ENCODE measurements around the gene SLC5A10.

The SLC5A10 gene

GRCh38 chr17:19002805-19003542 lies 51.0 kb downstream of the SLC5A10 start:
- DNase-seq (ENCODE audit: low read depth in 2 of 2) = no peak

DNA sequence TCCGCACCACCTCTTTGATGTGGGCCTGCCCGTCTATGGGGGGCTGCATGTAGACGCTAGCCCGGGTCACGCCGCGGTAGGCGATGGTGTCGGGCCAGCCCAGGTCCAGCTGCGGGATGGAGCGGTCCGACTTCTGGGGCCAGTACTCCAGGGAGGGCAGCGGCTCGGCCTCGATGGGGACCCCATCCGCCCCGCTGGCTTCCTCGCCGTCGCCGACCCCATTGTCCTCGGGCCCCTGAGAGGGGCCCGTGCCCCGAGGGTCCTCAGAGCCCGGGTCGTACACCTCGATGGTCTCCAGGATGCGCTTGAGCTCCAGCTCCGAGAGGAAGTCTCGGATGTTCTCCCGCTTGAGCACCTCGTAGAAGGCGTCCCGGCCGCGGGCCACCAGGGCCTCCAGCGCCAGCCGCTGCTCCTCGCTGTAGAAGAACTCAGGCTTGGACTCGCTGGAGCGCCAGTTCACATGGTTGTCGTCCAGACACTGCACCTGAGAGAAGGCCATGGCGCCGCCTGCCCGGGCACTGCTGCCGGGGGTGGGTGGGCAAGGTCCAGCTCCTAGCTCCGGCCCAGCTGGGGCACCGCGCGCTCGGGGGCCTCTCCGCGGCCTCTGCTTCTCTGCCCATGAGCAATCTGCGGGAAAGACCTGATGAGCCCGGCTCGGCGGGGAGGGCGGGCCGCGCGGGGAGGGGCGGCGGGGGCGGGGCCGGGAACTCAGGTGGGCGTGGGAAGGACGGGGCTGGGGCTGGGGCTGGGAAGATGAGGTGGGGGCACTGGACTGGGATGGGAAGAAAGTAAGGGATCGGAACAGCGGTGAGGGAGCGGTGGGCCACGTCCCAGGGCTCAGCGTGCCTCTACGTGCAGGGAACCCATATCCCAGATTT lies 51.8 kb downstream of the SLC5A10 start:
- DNase-seq (ENCODE audit: low read depth in 2 of 2) = peak; percentile 8 to 23

DNA sequence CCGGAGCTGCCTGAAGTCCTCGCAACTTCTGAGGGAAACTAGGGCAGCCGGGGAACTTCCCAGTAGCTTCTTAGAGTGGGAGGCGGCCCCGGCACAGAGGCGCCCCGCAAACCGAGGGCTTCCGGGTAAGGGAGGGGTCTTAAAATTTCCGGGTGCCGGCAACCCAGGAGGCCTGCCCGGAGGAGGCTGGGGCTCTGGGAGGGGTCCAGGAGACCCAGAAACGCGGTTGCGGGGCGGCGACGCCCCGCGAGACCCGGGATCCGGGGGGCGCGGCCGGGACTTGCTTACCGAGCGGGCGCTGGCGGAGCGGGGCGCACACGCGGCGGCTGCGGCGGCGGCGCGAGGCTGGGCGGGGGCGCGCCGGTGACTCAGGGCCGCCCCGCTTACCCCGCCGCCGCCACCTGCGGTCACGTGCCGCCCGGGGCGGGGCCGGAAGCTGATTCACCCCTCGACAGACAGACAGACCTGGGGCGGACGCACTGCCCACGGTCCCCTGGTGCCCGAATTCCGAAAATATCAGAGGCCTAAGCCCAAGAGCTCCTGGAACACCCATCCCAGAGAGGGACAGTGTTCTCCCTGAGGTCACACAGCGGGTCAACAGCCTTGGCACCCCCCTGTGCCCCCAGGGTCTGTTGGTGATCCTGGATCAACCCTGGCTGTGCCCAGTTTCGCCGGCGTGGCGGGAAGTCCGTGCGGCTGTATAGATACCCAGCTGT lies 52.6 kb downstream of the SLC5A10 start, which contains the start of gene FAM83G:
Gene FAM83G, minus strand, starts transcription at position 344 of the 716 bp plus-strand sequence. CDS start 723 bp downstream, outside the sequence.
- DNase-seq (ENCODE audit: low read depth in 2 of 2) = peak; percentile 82 to 85

DNA sequence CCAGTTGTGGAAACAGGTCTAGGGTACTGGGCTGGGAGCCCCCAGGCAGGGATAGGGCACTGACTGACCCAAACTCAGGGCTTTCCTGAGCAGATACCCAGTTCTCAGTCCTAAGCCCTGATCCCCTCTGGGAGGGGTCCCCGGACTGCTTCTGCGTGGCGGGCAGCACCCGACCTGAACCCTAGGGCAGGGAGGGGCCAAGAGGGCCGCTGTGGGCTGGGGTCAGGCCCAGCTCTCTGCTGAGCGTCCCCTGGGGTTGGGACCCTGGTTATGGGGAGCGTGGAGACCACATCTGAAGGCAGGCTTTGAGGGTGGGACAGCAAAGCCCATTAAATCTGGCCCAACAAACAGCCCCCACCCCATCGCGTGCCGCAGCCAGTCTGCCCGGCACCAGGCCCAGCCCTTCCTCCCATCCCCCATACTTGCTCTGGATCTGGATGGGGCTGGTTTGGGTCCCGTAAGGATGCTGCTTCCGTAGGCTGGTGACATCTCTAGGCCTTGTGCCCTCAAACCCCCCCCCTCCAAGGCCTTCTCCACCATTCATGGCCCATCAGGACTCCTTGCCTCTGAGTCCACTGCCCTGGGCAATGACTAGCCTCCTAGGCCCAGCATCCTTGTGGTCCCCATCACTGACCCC lies 53.3 kb downstream of the SLC5A10 start:
- DNase-seq (ENCODE audit: low read depth in 2 of 2) = no peak

GRCh38 chr17:19005789-19006430 lies 53.9 kb downstream of the SLC5A10 start:
- DNase-seq (ENCODE audit: low read depth in 2 of 2) = no peak

DNA sequence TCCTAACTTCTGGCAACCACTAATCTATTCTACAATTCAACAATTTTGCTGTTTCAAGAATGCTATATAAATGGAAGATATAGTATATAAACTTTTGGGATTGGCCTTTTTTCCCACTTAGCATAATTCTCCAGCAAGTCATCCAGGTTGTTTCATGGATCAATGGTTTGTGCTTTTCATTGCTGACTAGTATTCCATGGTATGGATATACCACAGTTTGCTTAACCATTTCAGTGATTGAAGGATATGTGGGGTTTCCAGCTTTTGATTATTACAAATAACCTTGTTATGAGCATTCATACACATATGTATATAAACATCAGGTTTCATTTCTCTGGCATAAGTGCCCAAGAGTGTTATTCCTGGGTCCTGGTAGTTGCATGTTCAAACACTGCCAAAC lies 54.7 kb downstream of the SLC5A10 start:
- no peak for DNase-seq (ENCODE audit: low read depth in 2 of 2)

DNA sequence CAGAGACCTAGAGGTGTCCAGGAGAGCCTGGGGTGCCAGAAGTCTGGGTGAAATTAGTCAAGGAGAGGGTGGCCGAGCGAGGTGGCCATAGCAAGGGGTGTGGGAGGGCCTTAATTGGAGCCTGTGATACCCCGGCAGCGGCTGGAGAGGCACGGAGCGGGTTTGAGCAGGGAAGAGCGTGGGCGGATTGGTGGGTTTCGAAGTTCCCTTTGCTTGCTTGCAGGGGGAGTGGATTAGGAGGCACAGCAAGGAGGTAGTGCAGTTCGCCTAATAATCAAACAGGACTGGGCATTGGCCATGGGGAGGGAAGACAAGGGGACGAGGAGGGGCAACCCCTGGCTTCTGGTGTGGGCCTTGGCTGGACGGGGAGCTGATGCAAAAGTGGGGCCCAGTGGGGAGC lies 58.0 kb downstream of the SLC5A10 start:
- no peak for DNase-seq (ENCODE audit: low read depth in 2 of 2)

DNA sequence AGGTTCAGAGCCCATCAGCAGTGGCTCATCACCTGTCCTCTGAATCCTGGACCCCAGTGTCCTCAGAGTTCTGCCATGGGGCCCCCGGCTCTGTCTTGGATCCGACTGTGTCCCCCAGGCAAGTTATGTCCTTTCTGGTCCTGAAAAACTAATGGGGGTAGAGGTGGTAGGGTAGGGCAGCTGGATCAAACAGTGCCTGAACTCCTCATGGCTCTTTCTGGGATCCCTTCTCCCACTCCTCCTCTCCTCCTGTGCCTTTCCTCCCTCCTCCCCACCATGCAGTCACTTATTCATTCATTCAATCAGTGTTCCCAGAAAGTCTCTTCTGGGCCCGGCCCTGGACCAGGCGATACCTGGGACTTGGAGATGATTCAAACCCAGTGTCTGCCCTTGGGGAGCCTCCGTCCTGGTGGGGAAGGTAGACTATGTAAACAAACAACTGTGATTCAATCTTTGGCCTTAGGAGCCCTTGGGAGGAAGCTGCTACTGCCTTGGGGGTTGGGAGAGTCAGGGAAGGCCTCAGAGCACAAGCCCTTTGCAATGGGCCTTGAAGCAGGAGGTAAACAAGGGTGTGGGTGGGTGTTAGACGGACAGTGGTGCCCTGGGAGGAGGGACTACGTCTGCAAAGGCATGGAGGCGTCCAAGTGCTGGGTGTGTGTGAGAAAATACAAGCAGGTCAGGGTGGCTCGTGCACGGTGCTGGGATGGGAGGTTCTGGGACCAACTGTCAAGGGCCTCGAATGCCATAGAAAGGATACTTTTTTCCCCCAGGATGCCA lies 59.0 kb downstream of the SLC5A10 start:
- no peak for DNase-seq (ENCODE audit: low read depth in 2 of 2)

- DNase-seq (ENCODE audit: low read depth in 2 of 2) = no peak
Observed at GRCh38 chr17:19011581-19011980, 59.6 kb downstream of the SLC5A10 start.

DNA sequence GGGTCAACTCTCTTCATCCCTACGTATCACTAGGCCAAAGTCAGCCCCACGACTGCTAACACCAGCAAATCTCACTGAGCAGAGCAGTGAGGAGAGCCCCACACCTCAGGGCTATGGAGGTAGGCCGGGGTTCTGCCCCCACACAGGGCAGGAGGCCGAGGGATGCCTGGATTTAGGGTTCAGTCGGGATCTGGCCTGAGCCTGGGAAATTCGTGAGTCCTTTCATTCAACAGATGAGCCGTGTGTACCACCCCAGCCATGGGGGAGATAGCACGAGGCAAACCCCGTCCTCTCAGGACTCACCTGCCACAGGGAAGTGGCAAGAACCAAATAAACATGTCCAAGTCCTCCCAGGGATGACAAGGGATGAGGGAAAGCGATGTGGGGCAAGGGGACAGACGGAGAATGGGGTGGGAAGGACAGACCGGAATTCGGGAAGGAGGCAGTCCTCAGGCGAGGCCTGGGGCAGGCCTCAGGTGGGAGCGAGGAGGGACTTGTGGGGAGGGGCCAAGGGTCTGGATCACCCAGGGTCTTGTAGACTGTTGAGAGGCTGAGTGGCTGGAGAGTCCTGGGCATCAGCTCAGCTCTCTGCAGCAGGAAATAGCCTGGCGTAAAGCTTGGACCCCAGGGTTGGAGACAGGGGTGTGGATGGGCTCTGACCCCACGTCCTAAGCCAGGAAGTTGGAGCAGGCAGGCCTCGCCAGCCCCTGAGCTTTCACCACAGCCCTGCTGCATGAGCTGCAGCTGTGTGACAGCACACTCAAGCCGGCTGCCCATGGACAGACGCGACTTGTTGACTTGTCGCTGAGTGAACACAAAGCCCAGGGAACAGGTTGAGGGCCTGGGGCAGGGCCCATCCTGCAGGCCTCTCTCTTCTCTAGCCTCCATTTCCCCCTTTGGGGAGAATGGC lies 60.5 kb downstream of the SLC5A10 start:
- no peak for DNase-seq (ENCODE audit: low read depth in 2 of 2)

DNA sequence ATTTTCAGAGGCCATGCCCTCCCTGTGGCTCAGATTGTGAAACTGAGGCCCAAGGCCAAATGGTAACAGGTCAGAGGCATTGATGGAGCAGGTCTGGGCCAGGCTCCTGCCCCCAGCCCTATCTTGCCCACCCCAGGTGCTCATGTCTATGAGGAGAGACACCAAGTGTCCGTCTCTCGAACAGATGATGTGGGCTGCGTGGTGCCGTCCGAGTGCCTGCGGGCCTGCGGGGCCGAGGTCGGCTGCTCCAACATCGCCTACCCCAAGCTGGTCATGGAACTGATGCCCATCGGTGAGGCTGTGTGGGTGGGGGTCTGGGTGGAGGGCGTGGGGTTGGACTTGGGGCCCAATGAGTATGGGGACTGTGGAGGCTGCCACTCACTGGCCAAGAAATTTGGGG lies 61.3 kb downstream of the SLC5A10 start:
- no peak for DNase-seq (ENCODE audit: low read depth in 2 of 2)

GRCh38 chr17:19013806-19014627 lies 62.1 kb downstream of the SLC5A10 start:
- DNase-seq (ENCODE audit: low read depth in 2 of 2) = no peak

- DNase-seq (ENCODE audit: low read depth in 2 of 2) = no peak
Observed at GRCh38 chr17:19014628-19015215, 62.8 kb downstream of the SLC5A10 start.

- DNase-seq (ENCODE audit: low read depth in 2 of 2) = no peak
Observed at GRCh38 chr17:19015428-19015827, 63.5 kb downstream of the SLC5A10 start.

DNA sequence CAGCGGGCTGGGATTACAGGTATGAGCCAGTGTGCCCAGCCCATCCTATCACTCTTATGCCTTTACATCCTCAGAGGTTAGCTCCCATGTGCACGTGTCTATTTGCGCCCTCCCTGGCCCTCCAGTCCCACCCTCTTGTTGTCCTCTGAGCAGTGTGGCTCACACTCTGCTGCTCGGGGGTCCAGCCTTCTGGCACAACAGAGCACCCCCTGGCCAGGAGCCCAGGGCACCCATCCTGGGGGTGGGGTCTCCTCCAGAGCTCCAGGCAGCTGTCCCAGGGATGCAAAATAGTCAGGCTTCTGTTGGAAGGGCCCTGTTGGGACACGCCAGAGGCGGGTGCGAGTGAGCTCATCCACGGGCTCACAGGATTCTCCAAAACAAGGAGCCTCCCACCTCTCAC lies 64.3 kb downstream of the SLC5A10 start:
- no peak for DNase-seq (ENCODE audit: low read depth in 2 of 2)

DNA sequence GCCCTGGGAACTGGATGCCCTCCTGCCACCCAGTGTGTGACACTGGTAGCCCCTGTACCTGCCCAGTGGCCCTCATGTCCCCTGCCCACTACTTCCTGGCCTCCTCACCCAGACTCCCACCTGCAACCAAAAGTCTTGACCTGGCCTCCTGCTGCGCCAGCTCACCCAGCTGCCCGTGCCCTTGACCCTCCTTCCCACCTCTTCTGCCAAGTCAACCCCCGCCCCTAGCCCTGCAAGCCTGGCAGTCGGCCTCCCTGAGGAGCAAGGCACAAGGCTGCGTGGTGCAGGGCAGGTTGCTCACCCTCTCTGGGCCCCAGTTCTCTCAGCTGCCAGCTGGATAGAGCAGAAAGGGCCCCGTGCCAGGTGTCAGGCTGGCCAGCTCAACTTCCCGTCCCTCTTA lies 64.9 kb downstream of the SLC5A10 start:
- DNase-seq (ENCODE audit: low read depth in 2 of 2) = no peak

DNA sequence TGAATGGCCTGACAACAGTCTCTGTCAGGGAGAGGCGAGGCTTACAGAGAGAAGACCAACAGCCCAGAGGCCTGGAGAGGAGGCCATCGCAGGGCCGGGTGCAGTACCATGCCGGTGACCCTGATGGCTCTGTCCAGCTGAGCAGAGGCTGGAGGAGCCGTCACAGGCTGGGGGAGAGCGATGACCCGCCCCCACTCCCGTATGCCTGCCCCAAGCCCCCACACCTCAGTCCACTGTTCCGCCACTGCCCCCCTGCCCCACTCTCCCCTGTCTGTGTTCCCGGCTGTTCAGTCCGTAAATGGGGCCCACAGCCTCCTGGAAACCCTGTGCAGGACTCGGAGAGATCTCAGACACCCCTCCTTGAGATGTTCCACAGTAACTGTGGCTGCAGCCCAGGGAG lies 65.4 kb downstream of the SLC5A10 start:
- no peak for DNase-seq (ENCODE audit: low read depth in 2 of 2)
